OCI-LY1 (cell line): ENCODE data around the gene BIRC5.

Experiments used
- H2AFZ ChIP-seq: fragments of 200-600 bp; sonication (generic), shearing (Covaris generic); 2 replicates; pipeline ENCODE4 v1.6.0; 2014; ENCODE audit warnings: antibody characterized with exemption, mild to moderate bottlenecking, low read length
- H3F3A ChIP-seq: fragments of 200-600 bp; sonication (generic), shearing (Covaris generic); 2 replicates; pipeline ENCODE4 v1.6.0; 2014; ENCODE audit warnings: mild to moderate bottlenecking, antibody characterized with exemption, low read length, moderate library complexity; ENCODE audit not compliant: insufficient read depth
- H3K27ac ChIP-seq: fragments of 200-600 bp; sonication (generic); 2 replicates; pipeline ENCODE4 v1.5.1; 2014; ENCODE audit warnings: low read length, mixed run types, mild to moderate bottlenecking, low read depth; ENCODE audit not compliant: poor library complexity, severe bottlenecking
- H3K27me3 ChIP-seq: fragments of 200-600 bp; sonication (generic); 2 replicates; pipeline ENCODE4 v1.6.0; 2014; ENCODE audit warnings: antibody characterized with exemption, mild to moderate bottlenecking, low read length, moderate library complexity; ENCODE audit not compliant: insufficient read depth
- H3K36me3 ChIP-seq: fragments of 200-600 bp; sonication (generic); 2 replicates; pipeline ENCODE4 v1.6.1; 2014; ENCODE audit warnings: mild to moderate bottlenecking, antibody characterized with exemption, low read length, moderate library complexity, mixed read lengths; ENCODE audit not compliant: insufficient read depth
- H3K4me1 ChIP-seq: fragments of 200-600 bp; sonication (generic); 2 replicates; pipeline ENCODE4 v1.5.1; 2014; ENCODE audit warnings: mild to moderate bottlenecking, low read length, moderate library complexity; ENCODE audit not compliant: insufficient read depth, severe bottlenecking
- H3K4me2 ChIP-seq: fragments of 200-600 bp; sonication (generic), shearing (Covaris generic); 2 replicates; pipeline ENCODE4 v1.6.1; 2014; ENCODE audit warnings: low read length
- H3K4me3 ChIP-seq: fragments of 200-600 bp; sonication (generic); 2 replicates; pipeline ENCODE4 v1.5.1; 2014; ENCODE audit warnings: low read length, low read depth, mild to moderate bottlenecking, mixed read lengths; ENCODE audit not compliant: poor library complexity, severe bottlenecking
- H3K79me2 ChIP-seq: fragments of 200-600 bp; shearing (Covaris generic); 2 replicates; pipeline ENCODE4 v1.6.1; 2016; ENCODE audit warnings: mixed run types, low read length, mixed read lengths; ENCODE audit not compliant: insufficient read depth
- H3K9ac ChIP-seq: fragments of 200-600 bp; sonication (generic), shearing (Covaris generic); 2 replicates; pipeline ENCODE4 v1.6.1; 2014; ENCODE audit warnings: mild to moderate bottlenecking, low read length, mixed read lengths
- H3K9me2 ChIP-seq: fragments of 200-600 bp; sonication (generic), shearing (Covaris generic); 2 replicates; pipeline ENCODE4 v1.6.1; 2014; ENCODE audit warnings: low read depth, mild to moderate bottlenecking, low read length, mixed read lengths
- H3K9me3 ChIP-seq: fragments of 200-600 bp; shearing (Covaris generic); 2 replicates; pipeline ENCODE4 v1.6.1; 2014; ENCODE audit warnings: low read length, mixed read lengths
- H4K20me1 ChIP-seq: fragments of 200-600 bp; sonication (generic), shearing (Covaris generic); 2 replicates; pipeline ENCODE4 v1.6.0; 2016; ENCODE audit warnings: mild to moderate bottlenecking, low read length; ENCODE audit not compliant: insufficient read depth
- EZH2 ChIP-seq: fragments of 200-600 bp; sonication (generic), shearing (Covaris generic); IDR thresholded peaks from 2 replicates; pipeline ENCODE4 v1.8.0; 2017; ENCODE audit warnings: borderline replicate concordance, mixed run types, mild to moderate bottlenecking, antibody characterized with exemption, low read length, moderate library complexity, mixed read lengths
- TF ChIP-seq, protein P1 (sequence below): fragments of 200-600 bp; sonication (generic), shearing (Covaris generic); IDR thresholded peaks from 2 replicates; pipeline ENCODE4 v1.5.1; 2017; ENCODE audit warnings: mild to moderate bottlenecking, antibody characterized with exemption, low read length, moderate library complexity, mixed read lengths

BIRC5 gene

GRCh38 chr17:78265121-78265520 is 51.1 kb downstream of the BIRC5 start:
- TF ChIP-seq EZH2, result no peak
- TF ChIP-seq, protein P1, sequence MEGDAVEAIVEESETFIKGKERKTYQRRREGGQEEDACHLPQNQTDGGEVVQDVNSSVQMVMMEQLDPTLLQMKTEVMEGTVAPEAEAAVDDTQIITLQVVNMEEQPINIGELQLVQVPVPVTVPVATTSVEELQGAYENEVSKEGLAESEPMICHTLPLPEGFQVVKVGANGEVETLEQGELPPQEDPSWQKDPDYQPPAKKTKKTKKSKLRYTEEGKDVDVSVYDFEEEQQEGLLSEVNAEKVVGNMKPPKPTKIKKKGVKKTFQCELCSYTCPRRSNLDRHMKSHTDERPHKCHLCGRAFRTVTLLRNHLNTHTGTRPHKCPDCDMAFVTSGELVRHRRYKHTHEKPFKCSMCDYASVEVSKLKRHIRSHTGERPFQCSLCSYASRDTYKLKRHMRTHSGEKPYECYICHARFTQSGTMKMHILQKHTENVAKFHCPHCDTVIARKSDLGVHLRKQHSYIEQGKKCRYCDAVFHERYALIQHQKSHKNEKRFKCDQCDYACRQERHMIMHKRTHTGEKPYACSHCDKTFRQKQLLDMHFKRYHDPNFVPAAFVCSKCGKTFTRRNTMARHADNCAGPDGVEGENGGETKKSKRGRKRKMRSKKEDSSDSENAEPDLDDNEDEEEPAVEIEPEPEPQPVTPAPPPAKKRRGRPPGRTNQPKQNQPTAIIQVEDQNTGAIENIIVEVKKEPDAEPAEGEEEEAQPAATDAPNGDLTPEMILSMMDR, result no peak
- 0 out of 2 replicates have a peak, but pooled peaks cover 9% of the 10 kb centered on the region for H3K27me3 ChIP-seq
- no peak overlapping the region for H3K27ac ChIP-seq
- no peak overlapping the region for H2AFZ ChIP-seq
- no peak overlapping the region for H3K4me2 ChIP-seq
- no peaks in the 10 kb centered on the region for H3F3A ChIP-seq
- no peaks in the 10 kb centered on the region for H3K9me3 ChIP-seq
- H3K36me3 ChIP-seq, result no peaks in the 10 kb centered on the region
- H3K79me2 ChIP-seq, result no peaks in the 10 kb centered on the region
- no peaks in the 10 kb centered on the region for H3K9me2 ChIP-seq
- H3K4me1 ChIP-seq, result no peaks in the 10 kb centered on the region
- H4K20me1 ChIP-seq, result no peaks in the 10 kb centered on the region
- H3K9ac ChIP-seq, result no peak overlapping the region
- H3K4me3 ChIP-seq, result no peak overlapping the region

DNA sequence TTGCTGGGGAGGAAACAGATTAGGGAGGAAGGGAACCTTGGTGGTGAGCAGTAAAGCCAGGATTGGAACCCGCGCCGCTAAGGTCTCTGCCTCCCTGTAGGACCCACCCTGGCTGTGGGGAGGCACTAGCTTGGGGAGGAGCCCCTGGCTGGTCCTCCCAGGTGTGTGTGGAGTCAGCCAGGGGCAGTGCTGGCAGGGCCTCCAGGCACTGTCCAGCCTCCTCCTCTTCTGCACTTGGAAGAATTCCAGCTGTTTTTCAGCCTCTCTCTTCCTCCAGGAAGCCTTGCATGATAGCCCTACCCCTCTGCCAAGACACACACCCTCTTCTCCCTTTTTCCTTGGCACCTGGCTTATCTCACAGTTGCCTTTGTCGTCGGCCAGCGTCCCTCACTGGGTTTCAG is 52.2 kb downstream of the BIRC5 start:
- Histone ChIP-seq H3K79me2 (no peaks in the 10 kb centered on the region), H3K27me3 (0 out of 2 replicates have a peak, but pooled peaks cover 9% of the 10 kb centered on the region), H4K20me1 (no peaks in the 10 kb centered on the region), H3K36me3 (no peaks in the 10 kb centered on the region), H3K4me1 (no peaks in the 10 kb centered on the region), H3F3A (no peaks in the 10 kb centered on the region), H3K9ac (no peak overlapping the region), H3K9me3 (no peaks in the 10 kb centered on the region), H3K27ac (no peak overlapping the region), H3K4me3 (no peak overlapping the region), H3K9me2 (no peaks in the 10 kb centered on the region), H2AFZ (no peak overlapping the region), H3K4me2 (no peak overlapping the region)
- TF ChIP-seq EZH2, result no peak
- TF ChIP-seq, protein P1, result no peak

GRCh38 chr17:78266771-78267170 is 52.7 kb downstream of the BIRC5 start:
- no peaks in the 10 kb centered on the region for H3K36me3 ChIP-seq
- peaks cover 2% of the 10 kb centered on the region for H3K4me1 ChIP-seq
- no peak overlapping the region for H2AFZ ChIP-seq
- H3K27ac ChIP-seq, result no peak overlapping the region
- H4K20me1 ChIP-seq, result no peaks in the 10 kb centered on the region
- no peaks in the 10 kb centered on the region for H3F3A ChIP-seq
- H3K4me3 ChIP-seq, result no peak overlapping the region
- TF ChIP-seq, protein P1, result no peak
- no peak for TF ChIP-seq EZH2
- H3K9ac ChIP-seq, result no peak overlapping the region
- no peak overlapping the region for H3K4me2 ChIP-seq
- H3K79me2 ChIP-seq, result no peaks in the 10 kb centered on the region
- 0 out of 2 replicates have a peak, but pooled peaks cover 14% of the 10 kb centered on the region for H3K27me3 ChIP-seq
- no peaks in the 10 kb centered on the region for H3K9me3 ChIP-seq
- no peaks in the 10 kb centered on the region for H3K9me2 ChIP-seq
